Activated naive CD4-positive, alpha-beta T cell treated with anti-CD3 and anti-CD28 coated beads, Interleukin-2, amount 50 U/mL, for 16 hours (primary cell): ENCODE data around the gene UCK2.

Source experiments
- DNase-seq: peaks from one replicate; pipeline ENCODE4 v3.0.0-alpha.2; 2020

The UCK2 gene

DNA sequence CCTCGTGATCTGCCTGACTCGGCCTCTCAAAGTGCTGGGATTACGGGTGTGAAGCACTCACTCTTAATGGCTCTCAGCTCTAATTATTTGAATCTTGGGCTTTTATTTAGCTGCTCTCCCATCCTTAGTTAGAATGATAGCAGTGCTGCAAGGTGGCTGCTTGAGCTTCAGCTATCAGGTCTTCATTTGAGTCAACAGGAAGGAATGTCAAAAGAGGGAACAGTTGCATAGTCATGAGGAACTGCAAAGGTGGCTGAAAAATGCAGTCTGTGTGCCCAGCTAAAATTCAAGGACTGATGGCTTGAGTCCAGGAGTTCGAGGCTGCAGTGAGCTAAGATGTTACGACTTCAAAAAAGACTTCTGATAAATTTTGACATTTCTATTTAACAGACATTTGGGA lies 55.6 kb downstream of the UCK2 start:
- DNase-seq: no peak

DNA sequence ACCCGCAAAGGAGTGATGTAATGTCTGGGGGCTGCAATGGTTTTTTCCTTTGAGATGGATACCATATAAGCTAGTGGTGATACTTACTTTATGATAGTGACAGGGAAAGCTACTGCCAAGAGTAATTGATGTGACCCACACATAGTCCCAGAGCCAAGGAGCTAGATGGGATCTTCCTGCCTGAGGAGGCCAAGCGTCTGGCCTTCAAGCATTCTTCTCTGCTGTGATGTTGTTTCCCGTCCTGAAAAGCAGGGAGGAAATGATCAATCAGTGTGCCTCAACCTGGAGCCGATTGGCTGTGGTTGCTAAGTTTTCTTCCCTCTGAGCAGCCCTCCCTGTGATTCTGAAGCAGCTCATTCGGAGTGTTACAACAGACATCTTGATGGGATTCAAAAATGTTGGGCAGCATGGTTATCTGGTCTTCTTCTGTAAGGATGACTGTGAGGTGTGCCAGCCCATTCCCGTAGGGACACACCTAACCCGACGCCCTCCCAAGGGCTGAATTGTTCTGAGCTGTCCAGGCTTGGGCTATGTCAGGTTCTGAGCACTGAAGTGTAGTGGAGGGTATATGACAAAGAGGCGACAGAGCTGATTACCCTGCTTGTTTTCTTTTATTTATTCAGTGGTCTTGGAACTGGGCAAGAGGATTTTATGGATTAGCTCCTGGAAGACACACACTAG lies 56.7 kb downstream of the UCK2 start:
- no peak for DNase-seq

DNA sequence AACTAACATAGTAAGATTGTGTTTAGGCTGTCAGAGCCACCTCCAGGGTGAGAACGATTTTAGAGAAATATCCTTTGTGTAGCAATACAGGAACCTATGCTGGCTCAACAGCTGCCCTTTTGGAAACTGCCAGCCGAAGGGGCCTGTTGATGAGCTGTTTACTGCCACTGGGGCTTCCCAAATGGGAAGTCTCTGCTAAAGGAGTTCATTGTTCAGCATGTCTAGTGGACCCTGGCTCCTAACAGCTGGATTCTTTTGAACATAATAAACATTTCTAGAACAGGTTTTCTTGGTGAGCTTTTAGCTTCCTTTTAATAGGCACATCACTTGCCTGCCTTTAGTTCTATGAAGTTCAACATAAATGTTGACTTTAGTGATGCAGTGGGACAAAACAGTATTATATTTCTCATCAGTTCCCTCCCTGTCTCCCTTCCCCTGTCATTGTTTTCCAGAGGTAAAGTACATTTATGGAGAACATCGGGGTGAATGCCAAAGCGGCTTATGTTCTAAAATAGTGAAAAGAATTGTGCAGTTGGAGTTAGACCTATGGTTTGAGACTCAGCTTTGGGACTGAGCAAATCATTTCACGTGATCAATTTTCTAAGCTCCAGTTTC lies 57.4 kb downstream of the UCK2 start:
- no peak for DNase-seq

DNA sequence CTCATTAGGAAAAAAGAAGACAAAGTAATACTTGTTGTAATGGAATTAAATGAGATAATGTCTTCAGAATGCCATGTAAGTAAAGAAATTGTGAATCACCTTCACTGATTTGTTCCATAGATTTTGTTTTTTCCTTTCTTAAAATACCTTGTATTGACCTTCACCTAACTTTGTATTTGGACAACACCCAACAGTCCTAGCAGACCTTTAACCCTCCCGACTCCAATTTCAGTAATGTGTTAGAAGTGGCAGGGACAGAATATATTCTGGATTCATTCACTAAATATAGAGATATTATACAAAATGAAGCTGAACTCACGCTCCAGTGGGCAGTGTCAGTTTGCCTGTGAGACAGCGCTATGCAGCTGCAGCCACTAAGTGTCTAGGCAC lies 57.9 kb downstream of the UCK2 start:
- no peak for DNase-seq

DNA sequence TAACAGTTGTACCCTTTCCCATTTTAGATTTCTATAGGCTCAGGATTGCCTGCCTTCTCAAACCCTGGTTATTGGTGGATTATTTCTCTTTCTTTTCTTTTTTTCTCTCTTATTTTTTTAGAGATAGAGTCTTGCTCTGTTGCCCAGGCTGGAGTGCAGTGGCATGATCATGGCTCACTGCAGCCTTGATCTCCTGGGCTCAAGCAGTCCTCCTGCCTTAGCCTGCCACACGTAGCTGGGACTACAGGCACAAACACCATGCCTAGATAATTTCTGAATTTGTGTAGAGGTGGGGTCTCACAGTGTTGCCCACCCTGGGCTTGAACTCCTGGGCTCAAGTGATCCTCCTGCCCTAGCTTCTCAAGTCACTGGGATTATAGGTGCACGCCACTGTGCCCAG lies 58.8 kb downstream of the UCK2 start:
- DNase-seq: no peak

DNA sequence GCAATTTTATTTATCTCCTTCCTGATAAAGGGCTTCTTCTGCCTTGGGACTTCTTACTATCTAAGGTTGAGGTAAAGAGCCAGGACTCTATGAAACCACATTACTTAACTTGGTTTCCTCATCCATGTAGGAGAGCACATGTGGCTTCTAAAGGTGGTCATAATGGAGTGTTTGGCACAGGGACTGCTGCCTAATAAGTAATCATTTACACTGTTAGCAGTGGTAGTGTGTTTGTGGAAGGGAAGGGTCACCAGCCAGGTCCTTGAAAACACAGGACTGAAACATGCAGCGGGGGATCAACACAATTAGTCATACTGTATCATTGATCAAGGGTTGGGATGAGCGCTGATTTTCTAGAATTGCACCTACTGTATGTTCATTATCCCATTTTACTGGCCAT lies 59.6 kb downstream of the UCK2 start:
- no peak for DNase-seq

DNA sequence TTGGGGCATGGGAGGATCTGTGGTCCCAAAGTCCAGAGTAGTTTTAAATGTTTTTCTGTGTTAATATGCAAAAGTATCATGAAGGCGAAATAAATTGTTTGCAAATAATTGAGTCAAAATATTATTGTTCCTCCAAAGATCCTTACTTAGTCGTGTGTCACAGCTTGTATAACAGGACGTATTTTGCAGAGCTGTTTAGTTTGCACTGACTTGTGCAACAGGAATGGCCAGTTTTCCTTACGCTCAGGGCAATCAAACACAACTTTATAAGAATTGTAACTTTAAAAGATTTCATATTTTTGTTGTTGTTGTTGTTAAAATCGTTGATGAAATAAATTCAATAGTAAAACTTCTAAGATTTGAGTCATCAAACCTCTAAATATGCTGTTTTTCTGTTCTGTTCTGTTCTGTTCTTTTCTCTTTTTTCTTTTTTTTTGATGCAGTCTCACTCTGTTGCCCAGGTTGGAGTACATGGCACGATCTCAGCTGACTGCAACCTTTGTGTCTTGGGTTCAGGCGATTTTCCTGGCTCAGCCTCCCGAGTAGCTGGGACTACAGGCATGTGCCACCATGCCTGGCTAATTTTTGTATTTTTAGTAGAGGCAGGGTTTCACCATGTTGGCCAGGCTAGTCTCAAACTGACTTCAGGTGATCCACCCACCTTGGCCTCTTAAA lies 60.6 kb downstream of the UCK2 start:
- DNase-seq: no peak

DNA sequence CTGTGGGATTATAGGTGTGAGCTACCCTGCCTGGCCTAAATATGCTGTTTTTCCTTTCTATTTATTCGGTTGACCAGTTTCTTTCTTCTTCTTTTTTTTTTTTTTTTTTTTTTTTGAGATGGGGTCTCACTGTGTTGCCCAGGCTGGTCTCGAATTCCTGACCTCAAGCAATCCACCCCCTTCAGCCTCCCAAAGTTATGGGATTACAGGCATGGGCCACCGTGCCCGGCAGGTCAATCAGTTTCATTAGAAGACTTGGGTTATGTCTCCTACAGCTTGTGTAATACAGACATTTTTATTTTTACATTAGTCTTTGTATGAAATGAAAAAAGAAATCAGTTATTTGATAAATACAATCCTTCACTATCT lies 61.1 kb downstream of the UCK2 start:
- no peak for DNase-seq

DNA sequence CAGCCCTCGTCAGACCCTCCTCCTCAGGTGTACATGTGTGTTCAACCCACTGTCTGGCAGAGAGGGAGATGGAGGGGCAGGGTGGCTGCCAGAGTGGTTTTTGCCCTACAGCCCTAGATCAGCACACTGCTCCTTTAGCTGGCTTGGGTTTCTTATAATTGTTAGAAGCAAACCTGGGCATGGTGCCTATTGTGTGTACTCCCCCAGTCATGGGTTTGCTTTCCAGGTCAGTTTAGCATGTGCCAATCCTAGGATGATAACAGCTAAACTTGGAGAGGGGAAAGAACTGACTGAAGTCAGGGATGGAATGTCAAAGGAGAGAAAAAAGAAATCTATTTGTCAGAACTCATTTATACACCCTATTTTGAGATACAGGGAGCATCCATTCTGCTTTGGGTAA lies 63.3 kb downstream of the UCK2 start:
- no peak for DNase-seq

DNA sequence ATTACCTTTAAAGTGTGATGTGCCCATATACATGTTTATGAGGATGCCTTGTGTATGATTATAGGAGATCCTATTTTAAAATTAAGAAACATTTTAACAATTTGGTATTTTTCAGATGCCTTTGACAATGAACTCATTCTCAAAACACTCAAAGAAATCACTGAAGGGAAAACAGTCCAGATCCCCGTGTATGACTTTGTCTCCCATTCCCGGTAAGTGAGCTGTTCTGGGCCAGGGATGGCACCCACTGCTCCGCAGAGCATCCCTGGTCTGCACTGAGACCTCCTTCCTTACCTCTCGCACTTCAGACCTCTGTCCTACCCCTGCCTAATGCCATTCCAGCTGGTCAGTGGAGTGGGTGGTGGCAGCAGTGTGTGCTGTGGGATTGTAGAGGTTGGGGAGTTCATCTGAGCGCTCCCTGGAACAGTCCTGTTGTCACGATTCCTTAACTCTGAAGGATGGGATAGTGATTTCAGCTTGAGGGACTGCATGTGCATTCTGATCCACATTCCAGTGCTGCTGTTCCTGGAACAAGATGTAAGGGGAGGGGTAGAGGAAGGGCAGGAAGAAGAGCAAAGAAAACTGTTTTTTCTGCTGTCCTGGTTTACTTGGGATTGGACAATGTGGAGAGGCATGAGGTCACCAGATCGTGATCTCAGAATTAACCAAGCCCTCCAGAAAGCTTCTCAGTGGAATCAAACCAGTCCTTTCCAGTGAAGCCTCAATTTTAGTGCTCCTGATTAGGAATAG lies 63.9 kb downstream of the UCK2 start:
- no peak for DNase-seq

DNA sequence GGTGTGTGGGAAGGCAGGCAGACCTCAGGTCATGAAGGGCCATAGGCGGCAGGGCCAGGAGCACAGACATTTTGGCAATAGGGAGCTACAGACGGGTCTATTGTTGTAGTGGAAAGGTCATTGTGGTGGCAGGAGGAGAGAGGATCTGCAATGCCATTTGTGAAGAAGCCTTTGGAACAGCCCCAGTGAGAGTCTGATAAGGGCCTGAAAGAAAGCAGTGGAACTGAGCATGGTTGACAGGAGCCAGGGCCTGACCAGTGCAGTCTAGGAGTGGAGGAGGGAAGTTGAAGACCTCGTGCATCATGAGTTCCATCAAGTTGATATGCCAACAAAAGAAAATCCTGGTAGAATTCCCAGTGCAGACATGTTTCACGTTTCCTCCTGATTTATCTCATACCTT lies 65.5 kb downstream of the UCK2 start:
- DNase-seq: no peak

DNA sequence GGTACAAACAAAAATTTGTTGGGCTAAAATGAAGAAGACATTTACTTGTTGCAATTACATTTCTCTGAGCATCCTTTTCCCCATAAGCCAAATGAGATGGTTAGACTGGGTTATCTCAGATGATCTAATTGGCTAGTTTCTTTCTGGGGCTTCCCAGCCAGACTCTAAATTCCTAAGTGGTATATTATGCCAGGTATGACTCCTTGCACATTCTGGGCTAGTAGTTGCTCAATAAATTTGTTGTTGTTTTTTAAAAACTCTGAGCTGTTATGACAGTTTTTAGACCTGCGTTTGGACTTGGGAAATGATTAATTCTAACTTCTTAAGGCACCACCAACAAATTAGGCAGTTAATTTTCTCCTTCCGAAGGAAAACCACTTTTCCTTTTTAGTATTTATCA lies 66.1 kb downstream of the UCK2 start:
- DNase-seq: no peak

DNA sequence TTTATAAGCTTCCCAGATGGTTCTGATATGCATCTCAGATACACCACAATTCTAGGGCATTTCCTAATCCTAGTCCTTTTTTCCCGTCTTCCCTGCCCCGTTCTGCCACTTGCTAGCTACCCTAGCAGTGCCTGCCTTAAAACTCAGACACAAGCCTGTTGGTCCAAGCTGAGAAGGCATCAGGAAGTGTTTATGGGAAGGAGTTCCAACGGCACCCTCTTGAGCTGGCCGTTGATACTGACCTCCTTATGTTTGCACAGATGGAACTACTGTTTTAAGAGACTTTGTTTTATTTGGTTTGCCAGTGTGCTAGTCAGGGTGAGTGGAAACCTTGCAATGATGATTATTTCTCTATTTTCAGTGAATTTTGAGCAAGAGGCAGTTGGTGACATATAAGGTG lies 67.2 kb downstream of the UCK2 start:
- DNase-seq: no peak

DNA sequence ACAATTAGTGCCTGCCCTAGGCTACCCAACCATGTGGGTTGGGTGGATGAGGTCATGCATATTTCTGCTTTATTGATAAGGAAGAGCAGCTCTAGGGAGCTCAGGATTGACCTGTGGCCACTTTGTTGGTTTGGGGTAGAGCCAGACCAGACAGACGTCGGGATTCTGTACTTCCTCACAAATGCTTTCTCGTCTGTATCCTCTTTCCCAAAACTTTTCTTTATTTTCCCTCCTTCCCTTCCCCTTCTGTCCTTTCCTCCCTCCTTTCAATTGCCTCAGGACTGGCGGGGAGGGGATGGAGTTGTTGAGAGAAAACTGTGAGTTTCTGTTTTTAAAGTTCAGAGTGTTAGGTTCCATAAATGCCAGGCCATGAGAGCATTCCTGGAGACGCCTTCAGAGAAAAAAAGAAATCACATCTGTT lies 68.0 kb downstream of the UCK2 start:
- no peak for DNase-seq

DNA sequence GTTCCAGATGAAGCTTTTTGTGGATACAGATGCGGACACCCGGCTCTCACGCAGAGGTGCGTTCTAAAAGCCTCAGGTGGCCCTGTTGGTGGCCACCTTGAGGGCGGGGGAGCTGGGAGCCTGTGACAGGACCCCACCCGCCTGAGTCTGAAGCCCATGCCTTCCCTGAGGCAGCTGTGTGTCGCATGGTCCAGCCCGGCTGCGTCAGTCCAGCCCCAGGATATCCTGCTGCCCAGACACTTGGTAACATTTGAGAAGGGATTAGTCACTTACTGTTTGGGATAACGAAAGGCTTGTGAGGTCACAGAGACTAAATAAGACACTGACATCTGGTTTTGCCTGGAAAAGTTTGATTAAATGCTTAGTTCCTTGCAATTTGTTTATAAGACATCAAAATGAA lies 68.9 kb downstream of the UCK2 start:
- no peak for DNase-seq

DNA sequence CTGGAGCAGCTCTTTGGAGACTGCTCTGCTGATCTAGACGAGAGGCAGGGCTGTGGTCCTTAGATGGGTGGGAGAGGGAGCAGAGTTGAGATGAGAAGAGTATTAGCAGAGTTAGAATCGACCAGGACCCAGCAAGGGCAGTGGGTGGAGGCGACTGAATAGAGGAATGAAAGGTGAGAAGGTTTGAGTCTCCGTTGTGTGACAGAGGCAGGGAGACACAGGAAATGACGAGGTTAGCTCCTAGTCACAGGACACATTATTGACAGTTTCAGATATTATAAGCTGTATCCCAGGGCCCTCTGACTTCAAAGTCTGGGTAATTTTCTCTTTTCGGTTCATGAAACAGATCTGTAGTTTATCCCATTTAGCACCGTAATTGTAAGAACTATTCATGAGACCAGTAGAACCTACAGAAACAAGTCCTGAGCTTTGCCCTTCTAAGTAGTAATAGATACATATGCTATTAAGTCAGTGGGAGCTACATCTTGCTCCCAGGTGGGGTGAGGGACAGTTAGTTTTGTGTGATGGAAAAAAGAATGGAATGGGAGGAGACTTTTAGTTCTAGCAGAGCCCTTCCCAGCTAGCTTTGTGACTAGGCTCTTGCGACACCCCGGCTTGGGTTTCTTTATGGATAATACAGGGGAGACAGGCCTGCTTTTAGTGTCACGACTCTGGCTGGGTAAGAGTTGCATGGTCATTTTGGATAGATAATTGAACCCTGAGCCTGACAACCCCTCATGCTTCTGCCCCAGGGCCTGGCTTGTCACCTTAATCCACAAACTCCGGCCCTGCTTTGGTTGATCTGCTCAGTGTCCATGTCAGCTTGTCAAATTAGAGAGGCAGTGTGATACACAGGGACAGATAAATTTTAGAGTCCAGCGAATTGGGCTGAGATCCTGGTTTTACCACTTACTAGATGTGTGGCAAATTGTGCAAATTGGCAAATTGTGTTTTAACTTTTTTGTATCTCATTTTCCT lies 70.2 kb downstream of the UCK2 start:
- no peak for DNase-seq

DNA sequence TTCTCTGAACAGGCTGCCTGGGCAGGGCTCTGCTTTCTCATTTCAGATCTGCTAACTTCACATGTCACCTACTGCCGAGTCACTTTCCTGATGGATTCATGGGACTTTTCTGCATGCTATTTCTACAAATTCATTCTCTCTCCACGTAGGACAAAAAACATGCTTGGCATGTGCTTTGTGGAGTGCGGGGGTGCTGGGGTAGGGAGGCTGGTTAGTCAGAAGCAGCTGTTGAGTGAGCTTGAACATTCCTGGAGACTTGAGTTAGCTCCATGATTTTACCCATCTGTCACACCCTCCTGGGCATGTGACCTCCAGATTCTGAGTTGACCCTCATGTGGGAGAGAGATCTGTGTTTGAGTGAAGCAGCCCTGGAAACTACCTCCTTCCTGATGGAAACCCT lies 71.4 kb downstream of the UCK2 start:
- DNase-seq: no peak

DNA sequence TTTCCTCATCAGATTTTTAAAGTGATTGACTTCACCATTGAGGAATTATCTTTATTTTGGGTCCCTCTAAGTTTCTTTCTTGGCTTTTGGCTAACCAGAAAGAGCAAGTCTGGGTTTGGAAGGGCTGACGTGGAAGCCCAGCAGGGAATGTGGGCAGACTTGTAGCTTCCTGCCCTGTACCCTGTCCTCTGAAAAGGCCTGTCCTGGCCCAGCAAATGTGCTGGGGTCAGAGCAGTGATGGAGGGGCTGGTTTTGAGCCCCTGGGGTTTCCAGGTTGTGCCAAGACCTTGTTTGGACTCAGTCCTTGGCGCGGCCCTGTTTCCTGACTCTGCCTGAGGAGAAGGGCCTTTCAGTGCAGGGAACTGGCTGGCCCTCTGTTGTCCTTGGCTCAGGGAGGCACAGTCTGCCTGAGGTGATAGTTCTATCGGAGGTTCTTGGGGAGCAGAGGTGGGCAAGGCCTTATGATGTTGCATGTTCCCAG lies 72.1 kb downstream of the UCK2 start:
- no peak for DNase-seq

DNA sequence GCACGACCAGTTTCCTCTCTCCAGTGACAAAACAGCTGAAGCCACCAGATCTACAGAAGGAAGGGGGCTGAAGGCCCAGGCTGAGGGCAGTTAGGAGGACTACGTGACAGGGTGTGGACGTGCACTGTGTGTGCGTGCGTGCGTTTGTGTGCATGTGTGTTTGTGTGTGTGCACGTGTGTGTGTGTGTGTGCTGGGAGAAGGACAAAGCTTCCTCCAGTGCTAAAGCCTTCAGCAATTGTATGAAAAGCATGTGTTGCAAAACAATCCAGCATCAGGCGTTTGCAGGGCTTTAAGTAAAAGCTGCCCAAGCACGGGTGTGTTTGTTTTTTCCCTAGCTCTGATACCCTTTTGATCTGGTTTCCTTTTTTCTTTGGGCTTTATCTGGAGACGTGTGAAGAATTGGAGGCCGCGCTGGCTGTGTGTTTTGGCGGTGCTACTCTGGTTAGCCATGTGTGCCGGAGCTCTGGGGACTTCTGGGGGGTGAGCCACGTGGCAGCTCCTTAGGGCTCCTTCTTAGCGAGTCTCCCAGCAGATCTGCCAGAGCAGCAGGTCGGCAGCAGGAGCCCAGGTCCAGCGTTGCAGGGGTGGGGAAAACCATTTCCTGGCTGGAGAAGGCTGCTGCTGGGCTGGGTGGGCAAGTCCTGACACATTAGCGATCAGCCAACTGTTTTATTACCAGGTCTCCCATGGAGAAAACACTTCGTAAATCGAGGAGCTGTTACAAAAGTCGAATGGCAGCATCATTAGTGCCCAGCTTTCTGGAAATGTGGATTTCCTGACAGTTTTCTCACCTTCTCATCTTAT lies 73.4 kb downstream of the UCK2 start:
- no peak for DNase-seq

DNA sequence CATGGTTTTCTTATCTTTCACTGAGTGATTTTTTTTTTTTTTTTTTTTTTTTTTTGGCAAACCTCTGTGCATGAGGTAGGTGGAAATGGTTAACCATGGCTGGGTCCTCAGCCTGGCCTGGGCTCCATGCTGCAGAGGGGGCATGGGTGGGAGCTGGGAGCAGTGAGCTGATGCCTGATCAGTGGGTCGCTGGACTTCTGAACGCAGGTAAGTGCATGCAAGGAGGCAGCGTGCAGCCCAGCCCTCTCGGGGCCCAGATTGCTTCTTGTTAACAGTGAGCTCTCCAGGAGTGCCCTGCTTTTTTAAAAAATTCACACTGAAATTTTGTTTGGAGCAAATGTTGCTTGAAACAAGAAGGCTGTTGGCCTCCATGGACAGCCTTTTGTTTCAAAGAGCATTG lies 75.2 kb downstream of the UCK2 start:
- no peak for DNase-seq

DNA sequence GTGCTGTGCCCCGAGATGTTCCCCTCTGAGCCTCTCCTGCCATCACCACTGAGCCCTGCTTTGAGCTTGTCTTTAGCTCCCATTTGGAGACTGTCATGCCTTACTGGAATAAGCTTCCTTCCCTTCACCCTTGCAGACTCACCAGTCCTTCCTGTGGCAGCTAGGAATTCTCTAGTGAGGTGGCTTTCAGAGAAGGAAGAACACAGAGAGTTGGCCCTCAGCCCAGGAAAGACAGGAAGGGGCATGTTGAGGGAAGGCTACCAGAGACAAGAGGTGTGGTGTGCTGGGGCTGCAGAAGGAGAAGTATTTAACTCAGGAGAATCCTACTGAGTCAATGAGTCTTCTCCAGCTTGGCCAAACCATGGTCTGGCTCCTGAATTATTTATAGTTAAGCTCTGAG lies 76.3 kb downstream of the UCK2 start:
- no peak for DNase-seq

DNA sequence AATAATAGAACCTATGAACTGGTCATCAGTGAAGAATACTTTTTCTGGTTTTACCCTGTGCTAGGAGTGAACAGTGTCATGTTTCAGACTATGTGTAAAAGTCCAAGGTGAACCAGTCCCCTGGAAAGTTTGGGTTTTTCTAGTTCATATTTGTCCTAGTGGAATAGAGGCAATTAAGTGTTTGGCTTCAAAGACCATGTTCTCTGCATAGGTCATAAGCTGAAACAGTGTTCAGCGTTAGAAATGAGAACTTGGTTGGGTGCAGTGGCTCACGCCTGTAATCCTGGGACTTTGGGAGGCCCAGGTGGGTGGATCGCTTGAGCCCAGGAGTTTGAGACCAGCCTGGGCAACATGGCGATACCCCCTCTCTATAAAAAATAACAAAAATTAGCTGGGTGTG lies 77.5 kb downstream of the UCK2 start:
- DNase-seq: no peak
